IPS-11a (cell line): ENCODE data around the gene SAMSN1.

Source experiments
- H3K4me3 ChIP-seq: one replicate; pipeline ENCODE4 v1.5.1; 2013; ENCODE audit warnings: low read depth, low read length, control low read depth

Gene SAMSN1

DNA sequence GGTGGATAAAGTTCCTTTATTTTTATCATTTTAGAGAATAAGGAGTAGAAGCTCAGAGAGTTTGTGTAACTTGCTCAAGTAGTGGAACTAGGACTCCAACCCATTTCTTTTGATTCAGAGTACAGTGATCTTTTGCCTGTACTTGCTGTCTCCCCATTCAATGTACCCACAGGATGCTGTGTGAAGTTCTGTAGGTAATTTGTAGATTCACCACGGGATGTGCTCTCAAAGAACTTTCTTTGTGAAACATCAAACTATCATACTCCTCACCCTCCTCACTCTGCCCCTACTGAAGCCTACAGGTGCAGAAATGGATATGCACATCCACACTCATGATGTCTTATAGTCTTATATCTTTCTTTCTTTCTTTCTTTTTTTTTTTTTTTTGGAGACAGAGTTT lies 97.3 kb downstream of the SAMSN1 start:
- no peak overlapping the region for H3K4me3 ChIP-seq

DNA sequence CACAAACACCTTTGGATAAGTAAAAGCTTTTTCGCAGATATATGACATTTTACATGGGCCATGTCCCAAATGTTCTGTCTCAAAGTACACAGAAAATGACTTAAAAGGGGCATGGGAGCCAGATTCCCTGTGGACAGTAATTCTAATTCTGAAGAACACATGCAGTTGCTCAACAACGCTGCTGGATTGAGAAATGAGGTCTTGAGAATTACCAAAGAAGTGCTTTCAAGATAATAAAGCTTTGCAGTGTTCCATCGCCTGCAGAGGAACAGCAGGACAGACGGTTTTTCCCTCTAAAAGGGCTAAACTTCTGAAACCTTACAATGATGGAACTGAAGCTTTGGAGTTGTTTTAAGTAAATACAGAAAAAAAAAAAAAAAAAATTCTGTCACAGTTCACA lies 107.9 kb downstream of the SAMSN1 start:
- H3K4me3 ChIP-seq, result no peak overlapping the region

DNA sequence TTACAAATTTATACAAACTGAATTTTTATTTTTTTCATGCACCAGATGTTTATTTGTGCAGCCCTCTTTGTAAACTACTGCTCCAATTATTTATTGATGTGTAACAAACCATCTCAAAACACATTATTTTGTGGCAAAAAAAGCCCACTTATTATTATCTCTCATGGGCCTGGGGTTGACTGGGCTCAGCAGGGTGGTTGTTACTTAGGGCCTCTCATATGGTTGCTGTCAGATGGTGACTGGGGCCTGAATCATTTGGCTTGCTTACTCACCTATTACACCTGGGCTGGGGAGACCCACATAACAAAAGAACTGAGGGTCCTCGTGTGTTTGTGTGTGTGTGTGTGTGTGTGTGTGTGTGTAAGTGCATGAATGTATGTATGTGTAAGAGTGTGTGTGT lies 110.7 kb downstream of the SAMSN1 start:
- H3K4me3 ChIP-seq, result no peak overlapping the region
